Testis (tissue), 3 donors: ENCODE results near the gene TRUB1. TPM values are rescaled to one million over a fixed set of nuclear protein-coding genes. Genes with fewer than 3 reads are reported as not detected.

Experiments used
- DNase-seq: peaks from one replicate; pipeline ENCODE4 v3.0.0-alpha.2; 2019
- H3K27ac ChIP-seq, 2 donors: fragments of 200-600 bp; sonication (generic); one replicate each; pipeline ENCODE4 v1.5.1; 2019
- H3K27me3 ChIP-seq: fragments of 200-600 bp; sonication (generic); one replicate; pipeline ENCODE4 v1.5.1; 2019
- H3K36me3 ChIP-seq: fragments of 200-600 bp; sonication (generic); one replicate; pipeline ENCODE4 v1.5.1; 2017; ENCODE audit warnings: low read depth; ENCODE audit errors: missing control alignments
- H3K4me1 ChIP-seq: fragments of 200-600 bp; sonication (generic); one replicate; pipeline ENCODE4 v1.5.1; 2019
- H3K4me3 ChIP-seq, 2 donors: fragments of 200-600 bp; sonication (generic); one replicate each; pipeline ENCODE4 v1.5.1; 2017 to 2019
- H3K9me3 ChIP-seq: fragments of 200-600 bp; sonication (generic); one replicate; pipeline ENCODE4 v1.5.1; 2017
- POLR2A ChIP-seq: fragments of 450-650 bp; IDR thresholded peaks from one replicate; pipeline ENCODE4 v1.6.1; 2017; ENCODE audit warnings: antibody characterized with exemption, mild to moderate bottlenecking, moderate library complexity
- WGBS, 2 donors: methylation state at CpG; one replicate each; pipeline ENCODE4 v1.1.5; 2018; 5-methylcytosine and 5-hydroxymethylcytosine counted together
- intact Hi-C: fragments of 100-400 bp; cut with DNase I; formaldehyde crosslinking; loops from one replicate; pipeline ENCODE4 v1.15.1; 2023; ENCODE audit warnings: low total_unique reads
- polyA plus RNA-seq: library from polyadenylated mRNA; stranded (reverse); fragments of 350-450 nt; fragmentation: Illumina TruSeq; extraction: RNeasy Lipid Tissue Mini Kit (QIAGEN cat#74804); gene quantifications from one replicate; pipeline ENCODE4 v1.2.3, GENCODE V29; 2014; ENCODE audit warnings: low read depth, low replicate concordance; ENCODE audit not compliant: insufficient read depth
- total RNA-seq, 2 donors: library from RNA; depleted of rRNA; stranded (reverse); fragments of >200 nt; gene quantifications; one replicate each; pipeline ENCODE4 v1.2.3, GENCODE V29; 2016
- TF ChIP-seq, protein P1 (sequence below), 3 experiments: fragments of 450-650 bp in 2 of 3; fragments of 200-600 bp in 1 of 3; sonication (generic) in 1 of 3; IDR thresholded peaks; one replicate each; pipeline ENCODE4 v1.5.1; 2016 to 2019; ENCODE audit warnings: antibody characterized with exemption in 3 of 3, mild to moderate bottlenecking in 2 of 3, moderate library complexity in 1 of 3

TRUB1 gene
- total and polyA plus RNA-seq, 3 donors from 2014 or later = 33.5 to 44.5 (median 43.5) TPM

DNA sequence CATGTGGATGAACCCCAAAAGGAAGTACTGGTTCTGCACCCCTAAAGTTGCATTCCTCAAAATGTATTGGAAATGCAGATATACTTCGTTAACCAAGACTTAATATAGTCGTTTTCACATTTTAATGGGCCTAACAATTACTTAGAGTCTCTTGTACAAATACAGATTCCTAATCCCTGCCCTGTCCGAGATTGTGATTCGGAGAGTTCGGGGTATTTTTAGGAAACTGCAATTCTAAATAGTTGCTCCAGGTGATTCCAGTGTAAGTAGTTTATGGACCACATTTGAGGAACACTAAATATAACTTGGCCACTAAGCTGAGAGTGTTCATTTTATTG lies 830 bp downstream of the TRUB1 start:
- Histone ChIP-seq H3K27me3 (no peaks in the 10 kb centered on the region), H3K9me3 (no peaks in the 10 kb centered on the region), H3K27ac (peak overlapping the region; percentile 81 to 84), H3K4me1 (peaks cover 10% of the 10 kb centered on the region), H3K4me3 (peak overlapping the region; percentile 99 to 100), H3K36me3 (no peaks in the 10 kb centered on the region)
- TF ChIP-seq, protein P1, sequence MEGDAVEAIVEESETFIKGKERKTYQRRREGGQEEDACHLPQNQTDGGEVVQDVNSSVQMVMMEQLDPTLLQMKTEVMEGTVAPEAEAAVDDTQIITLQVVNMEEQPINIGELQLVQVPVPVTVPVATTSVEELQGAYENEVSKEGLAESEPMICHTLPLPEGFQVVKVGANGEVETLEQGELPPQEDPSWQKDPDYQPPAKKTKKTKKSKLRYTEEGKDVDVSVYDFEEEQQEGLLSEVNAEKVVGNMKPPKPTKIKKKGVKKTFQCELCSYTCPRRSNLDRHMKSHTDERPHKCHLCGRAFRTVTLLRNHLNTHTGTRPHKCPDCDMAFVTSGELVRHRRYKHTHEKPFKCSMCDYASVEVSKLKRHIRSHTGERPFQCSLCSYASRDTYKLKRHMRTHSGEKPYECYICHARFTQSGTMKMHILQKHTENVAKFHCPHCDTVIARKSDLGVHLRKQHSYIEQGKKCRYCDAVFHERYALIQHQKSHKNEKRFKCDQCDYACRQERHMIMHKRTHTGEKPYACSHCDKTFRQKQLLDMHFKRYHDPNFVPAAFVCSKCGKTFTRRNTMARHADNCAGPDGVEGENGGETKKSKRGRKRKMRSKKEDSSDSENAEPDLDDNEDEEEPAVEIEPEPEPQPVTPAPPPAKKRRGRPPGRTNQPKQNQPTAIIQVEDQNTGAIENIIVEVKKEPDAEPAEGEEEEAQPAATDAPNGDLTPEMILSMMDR (IDR thresholded peaks at IDR 0.05) = no peak
- TF ChIP-seq POLR2A = no peak
- intact Hi-C loops = no loop called here
- WGBS, 2 donors = 15 to 16% methylated on average over 5 of the region's 5 CpGs
- DNase-seq = no peak

DNA sequence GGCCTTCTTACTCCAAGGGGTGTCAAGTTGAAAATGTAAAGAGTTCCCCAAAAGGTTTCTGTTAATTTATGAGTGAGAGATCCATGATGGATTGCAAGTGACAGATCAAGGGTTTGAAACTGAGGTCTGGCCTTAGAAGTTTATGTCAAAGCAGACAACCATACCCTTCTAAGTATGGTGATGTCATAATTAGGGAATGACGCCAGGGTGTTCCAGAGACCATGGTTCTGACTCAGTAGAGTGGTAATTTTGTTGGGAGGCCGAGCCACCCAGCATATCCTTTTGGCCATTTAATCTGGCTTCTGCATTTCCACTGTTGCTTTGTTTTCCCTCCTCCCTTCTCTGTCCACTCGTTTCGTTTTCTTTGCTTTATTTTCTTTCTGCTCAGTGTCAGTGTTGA lies 2.7 kb downstream of the TRUB1 start:
- Histone ChIP-seq H3K27me3 (no peaks in the 10 kb centered on the region), H3K27ac (no peak overlapping the region), H3K36me3 (no peaks in the 10 kb centered on the region), H3K9me3 (no peaks in the 10 kb centered on the region), H3K4me3 (no peak overlapping the region), H3K4me1 (peaks cover 10% of the 10 kb centered on the region)
- intact Hi-C loops = no loop called here
- TF ChIP-seq, protein P1 (IDR thresholded peaks at IDR 0.05) = no peak
- no peak for TF ChIP-seq POLR2A
- WGBS, 2 donors = 38 to 55% methylated on average over 4 of the region's 4 CpGs
- no peak for DNase-seq

DNA sequence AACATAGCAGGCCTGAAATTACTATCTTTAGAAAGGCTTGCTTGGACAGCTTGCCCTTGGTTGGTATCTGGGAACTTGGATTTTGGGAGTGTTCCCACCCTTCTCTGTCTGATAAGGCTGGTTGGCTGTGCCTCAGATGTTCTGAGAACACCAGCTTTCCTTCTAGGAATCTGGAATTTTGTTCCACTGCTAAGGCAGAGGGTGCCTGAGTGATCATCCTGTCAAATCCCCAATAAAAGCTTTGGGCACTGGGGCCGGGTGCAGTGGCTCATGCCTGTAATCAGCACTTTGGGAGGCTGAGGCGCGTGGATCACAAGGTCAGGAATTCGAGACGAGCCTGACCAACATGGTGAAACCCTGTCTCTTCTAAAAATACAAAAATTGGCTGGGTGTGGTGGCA lies 5.0 kb downstream of the TRUB1 start:
- Histone ChIP-seq H3K4me3 (no peak overlapping the region), H3K36me3 (no peaks in the 10 kb centered on the region), H3K4me1 (peaks cover 10% of the 10 kb centered on the region), H3K27me3 (no peaks in the 10 kb centered on the region), H3K27ac (no peak overlapping the region), H3K9me3 (no peaks in the 10 kb centered on the region)
- WGBS, 2 donors = 60 to 86% methylated on average over 5 of the region's 5 CpGs
- intact Hi-C loops = no loop called here
- TF ChIP-seq POLR2A = no peak
- TF ChIP-seq, protein P1 (IDR thresholded peaks at IDR 0.05) = no peak
- DNase-seq = no peak

DNA sequence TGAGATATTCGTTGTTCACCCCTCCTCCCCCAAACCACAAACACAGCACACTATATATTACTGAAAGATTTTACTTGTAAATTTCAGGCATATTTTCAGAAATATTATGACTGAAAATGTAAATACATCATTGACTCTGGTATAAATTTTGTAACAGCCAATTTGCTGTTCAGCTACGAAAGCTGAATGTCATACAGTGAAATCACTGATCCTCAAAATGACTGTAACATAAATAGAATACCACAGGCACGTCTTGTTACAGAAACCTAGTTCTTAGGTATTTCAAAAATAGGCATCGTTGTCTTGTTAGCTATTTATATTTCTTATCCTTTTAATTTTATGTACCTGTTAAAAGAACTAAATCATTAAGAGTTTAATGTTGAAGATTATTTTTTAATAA lies 15.1 kb downstream of the TRUB1 start:
- H3K27me3 ChIP-seq = no peaks in the 10 kb centered on the region
- H3K36me3 ChIP-seq = no peaks in the 10 kb centered on the region
- TF ChIP-seq, protein P1 (IDR thresholded peaks at IDR 0.05) = no peak
- no peak for TF ChIP-seq POLR2A
- intact Hi-C loops = no loop called here
- 89 to 92% methylated on average over 4 of the region's 4 CpGs for WGBS, 2 donors
- H3K9me3 ChIP-seq = no peaks in the 10 kb centered on the region
- H3K4me1 ChIP-seq = peaks cover 19% of the 10 kb centered on the region
- H3K4me3 ChIP-seq = no peak overlapping the region
- DNase-seq = no peak
- H3K27ac ChIP-seq = no peak overlapping the region

DNA sequence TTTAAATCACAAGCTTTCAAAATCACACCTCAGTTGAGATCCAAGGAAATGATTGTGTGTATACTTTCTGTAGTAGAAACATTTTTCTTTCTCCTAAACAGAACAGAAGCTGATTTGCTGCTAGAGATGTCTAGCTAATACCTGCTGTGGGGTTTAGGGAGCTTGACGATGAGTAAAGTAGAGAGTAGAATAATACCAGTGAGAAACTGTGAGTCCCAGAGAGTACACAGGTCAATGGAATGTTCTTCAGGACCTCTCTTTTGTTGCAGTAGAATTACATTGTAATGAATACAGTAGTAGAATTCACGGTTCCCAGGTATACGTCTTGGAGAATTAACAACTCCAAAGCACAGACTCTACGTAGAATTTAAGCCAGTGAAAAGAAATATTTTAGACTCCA lies 18.0 kb downstream of the TRUB1 start:
- TF ChIP-seq POLR2A = no peak
- TF ChIP-seq, protein P1 (IDR thresholded peaks at IDR 0.05) = no peak
- no peak for DNase-seq
- WGBS, 2 donors = 80 to 84% methylated on average over 4 of the region's 4 CpGs
- Histone ChIP-seq H3K27me3 (no peaks in the 10 kb centered on the region), H3K4me1 (peaks cover 19% of the 10 kb centered on the region), H3K27ac (no peak overlapping the region), H3K9me3 (no peaks in the 10 kb centered on the region), H3K36me3 (no peaks in the 10 kb centered on the region), H3K4me3 (no peak overlapping the region)
- intact Hi-C loops = no loop called here
